NK-92 treated with Interleukin-12 subunit alpha and Interleukin-12 subunit beta, amount 100 ng/mL, for 24 hours (cell line): ENCODE data around the gene COPZ2.
A peak's percentile ranks its signal among the peaks of the same experiment; 100 is the strongest.
"Not testable (repeated sequence)": the region's sequence is repeated elsewhere in the genome, so short reads cannot be mapped to it uniquely, and the experiment has no call there.

Experiments
- DNase-seq: peaks from one replicate; lab custom pipeline; 2025; lab: John Stamatoyannopoulos, UW

The COPZ2 gene, protein sequence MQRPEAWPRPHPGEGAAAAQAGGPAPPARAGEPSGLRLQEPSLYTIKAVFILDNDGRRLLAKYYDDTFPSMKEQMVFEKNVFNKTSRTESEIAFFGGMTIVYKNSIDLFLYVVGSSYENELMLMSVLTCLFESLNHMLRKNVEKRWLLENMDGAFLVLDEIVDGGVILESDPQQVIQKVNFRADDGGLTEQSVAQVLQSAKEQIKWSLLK

DNA sequence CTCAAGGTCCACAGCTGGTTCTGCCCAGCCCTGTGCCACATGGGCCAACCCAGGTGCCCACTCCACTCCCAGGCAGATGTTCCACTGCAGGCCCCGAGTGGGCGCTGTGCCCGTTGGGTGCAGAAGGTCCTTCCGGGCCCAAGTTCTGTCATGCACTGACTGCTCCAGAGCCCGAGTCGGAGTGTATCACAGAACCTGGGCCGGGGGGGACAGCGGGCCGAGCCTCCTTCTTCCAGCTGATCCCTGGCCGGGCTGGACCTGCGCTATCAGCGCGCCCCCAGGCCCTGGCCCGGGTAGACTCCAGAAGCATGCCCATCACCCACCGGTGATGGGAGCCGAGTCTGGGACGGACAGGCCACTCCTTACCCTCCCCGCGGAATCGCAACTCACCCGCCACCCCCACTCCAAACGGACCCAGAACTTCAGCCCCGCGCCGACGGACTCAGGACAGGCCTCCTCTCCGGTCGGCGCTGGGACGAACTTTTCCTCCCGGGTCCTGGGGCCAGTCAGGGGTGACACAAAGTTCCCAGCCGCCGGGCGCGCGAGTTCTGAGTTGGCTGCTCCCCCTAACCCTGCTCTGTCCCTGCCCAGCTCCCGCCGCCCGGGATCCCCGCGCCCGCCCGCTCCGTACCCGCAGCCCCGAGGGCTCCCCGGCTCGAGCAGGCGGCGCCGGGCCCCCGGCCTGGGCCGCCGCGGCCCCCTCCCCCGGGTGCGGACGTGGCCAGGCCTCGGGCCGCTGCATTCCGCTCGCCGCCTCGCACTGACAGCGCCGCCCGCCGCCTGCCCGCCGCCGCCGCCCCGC is at the start of gene COPZ2:
Gene COPZ2 (minus strand): TSS at position 762 of the 802 bp plus-strand sequence. CDS start 20 bp downstream, at position 742.
- DNase-seq: no peak

DNA sequence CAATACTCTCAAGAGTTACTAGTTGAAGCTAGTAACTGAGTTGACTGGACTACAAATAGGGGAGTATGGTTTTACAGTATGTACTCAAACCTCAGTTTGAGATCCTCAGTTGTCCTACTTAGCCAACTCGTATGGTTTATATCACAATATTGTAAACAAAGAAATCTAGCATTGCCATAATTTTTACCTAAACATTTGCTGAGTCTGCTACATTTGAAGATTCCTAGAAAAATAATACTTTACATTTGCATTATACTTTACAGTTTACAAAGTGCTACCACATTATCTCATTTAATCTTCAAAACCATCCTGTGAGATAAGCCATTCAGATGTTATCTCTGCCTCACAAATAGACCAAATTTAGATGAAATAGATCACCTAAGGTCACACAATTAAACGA is 47.3 kb upstream of the COPZ2 start:
- no peak for DNase-seq

DNA sequence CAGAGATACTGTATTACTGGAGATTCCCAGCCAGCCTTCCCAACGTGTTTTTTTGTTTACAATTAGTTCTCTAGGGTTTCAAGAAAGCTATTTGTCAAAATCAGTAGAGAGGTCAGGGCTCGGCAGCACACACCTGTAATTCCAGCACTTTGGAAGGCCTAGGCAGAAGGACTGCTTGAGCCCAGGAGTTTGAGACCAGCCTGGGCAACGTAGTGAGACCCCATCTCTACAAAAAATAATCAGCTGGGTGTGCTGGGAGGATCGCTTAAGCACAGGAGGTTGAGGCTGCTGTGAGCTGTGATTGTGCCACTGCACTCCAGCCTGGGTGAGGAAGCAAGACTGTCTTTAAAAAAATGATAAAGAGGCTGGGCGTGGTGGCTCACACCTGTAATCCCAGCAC is 44.3 kb upstream of the COPZ2 start:
- no peak for DNase-seq

DNA sequence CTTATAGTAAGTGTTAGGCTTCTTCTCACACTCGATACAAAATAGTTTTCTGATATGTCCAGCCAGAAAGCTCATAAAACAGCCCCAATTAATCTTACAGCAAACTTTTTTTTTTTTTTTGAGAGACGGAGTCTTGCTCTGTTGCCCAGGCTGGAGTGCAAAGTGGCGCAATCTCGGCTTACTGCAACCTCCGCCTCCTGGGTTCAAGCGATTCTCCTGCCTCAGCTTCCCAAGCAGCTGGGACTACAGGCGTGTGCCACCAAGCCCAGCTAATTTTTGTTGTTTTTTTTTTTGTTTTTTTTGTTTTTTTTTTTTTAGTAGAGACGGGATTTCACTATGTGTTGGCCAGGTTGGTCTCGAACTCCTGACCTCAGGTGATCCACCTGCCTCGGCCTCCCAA is 39.6 kb upstream of the COPZ2 start:
- DNase-seq: not testable (repeated sequence)

DNA sequence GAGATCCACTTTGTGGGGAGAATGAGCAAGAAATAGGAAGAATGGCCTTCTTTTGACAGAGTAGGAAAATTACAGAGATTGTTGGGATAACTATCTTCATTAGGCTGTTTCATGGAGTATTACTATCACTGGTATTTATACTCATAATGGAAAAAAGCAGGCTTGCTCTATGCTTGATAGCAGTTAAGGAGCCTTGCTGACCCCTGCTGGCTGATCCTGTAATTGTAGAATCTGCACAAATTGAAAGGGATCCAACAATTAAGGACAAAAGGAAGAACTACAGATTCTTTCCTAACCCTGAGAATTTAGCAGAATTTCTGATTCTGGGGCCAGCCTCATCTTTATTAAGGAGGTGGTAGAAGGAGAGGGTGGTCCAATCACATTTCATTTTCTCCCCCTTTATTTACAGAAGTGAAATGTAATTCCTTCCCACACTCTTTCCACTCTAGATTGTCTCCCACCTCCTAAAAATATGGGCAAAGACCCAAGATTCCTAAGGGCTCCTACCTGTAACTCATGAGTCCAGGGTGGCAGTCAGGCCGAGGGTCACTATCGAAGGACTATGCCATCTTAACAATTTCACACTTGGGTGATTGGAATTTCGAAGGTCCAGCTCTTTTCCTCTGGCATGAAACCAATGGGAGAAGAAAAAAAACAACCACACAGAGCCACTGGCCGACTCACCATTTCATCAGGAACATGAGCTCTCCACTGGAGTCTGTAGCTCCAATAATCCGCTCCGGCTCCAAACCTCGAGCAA is 36.9 kb upstream of the COPZ2 start:
- DNase-seq: peak; percentile 36

DNA sequence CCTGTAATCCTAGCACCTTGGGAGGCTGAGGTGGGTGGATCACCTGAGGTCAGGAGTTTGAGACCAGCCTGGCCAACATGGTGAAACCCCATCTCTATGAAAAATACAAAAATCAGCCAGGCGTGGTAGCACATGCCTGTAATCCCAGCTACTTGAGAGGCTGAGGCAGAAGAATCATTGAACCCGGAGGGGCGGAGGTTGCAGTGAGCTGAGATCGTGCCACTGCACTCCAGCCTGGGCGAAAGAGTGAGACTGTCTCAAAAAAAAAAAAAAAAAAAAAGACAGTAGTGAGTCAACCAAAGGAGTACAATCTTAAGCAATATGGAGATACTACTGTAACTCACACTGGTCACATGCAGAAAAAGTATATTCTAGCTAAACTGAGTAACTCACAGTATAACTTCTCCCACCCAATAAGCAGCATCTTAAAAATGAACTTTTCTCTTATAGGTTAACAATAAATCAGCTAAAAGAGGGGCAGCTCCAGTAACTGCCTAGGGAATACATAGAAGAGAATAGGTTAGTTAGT is 36.0 kb upstream of the COPZ2 start:
- not testable (repeated sequence) for DNase-seq

DNA sequence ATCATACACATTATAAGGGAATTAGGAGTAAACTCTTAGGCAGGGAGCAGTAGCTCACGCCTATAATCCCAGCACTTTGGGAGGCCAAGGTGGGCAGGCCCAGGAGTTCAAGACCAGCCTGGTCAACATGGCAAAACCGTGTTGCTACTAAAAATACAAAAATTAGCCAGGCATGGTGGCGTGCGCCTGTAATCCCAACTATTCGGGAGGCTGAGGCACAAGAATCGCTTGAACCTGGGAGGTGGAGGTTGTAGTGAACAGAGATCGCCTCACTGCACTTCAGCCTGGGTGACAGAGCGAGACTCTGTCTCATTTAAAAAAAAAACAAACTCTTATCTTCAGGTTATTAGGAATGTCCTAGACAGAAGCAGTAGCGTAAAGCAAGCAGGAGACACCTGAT is 35.2 kb upstream of the COPZ2 start:
- not testable (repeated sequence) for DNase-seq

DNA sequence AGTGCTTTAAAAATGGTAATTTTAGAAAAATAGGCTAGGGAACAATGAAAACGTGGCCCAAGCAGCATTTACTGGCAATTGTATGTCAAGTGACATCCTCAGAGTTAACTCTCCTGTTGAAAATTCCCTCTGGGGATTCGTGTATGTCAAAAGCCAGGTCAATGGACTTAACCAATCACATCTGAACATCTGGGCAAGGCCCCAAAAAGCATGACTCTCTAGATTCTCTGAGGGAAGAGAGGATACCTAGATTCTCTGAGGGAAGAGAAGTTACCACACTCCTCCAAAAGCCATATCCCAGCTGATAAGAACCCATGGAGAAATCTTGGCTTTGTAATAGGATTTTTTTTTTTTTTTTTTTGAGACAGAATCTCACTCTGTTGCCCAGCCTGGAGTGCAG is 34.1 kb upstream of the COPZ2 start:
- no peak for DNase-seq

DNA sequence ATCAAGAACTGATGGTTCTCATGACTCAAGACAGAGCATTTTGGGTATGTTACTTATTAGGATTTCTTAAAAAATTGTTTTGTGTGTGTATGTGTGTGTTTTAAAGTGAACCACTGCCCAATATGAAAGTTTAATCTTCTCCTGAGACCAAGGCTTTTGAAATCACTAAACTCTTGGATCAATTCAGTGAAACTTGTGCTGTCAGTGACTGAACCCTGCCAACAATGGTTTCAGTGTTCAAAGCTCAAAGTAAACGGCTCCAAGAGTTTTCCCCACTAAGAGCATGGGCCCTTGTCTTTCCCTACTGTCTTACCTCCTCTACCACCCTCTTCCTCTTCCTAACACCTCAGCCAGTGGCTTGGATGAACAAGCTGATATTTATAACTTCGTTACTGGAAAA is 32.6 kb upstream of the COPZ2 start:
- no peak for DNase-seq

DNA sequence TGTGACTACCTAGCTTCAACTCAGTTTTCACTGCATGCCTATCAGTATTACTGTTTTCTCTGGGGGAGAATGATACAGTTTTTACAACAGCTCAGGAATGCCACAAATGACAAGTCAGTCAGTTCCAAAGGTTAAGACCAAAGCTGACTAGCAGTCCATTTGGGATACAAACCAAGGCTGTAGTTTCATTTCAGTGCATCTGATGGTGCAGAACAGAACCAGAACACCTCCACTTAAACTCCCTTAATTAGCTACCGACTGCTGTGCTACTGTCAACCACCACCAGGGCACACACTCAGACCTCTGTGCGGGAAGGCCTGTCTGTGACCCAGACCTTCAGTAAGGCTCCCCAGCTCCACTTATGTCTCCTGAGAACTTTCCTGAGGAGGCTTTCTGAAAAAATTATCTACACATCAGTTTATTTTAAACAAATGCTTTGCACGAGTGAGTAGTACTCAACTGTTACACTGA is 30.9 kb upstream of the COPZ2 start:
- no peak for DNase-seq

DNA sequence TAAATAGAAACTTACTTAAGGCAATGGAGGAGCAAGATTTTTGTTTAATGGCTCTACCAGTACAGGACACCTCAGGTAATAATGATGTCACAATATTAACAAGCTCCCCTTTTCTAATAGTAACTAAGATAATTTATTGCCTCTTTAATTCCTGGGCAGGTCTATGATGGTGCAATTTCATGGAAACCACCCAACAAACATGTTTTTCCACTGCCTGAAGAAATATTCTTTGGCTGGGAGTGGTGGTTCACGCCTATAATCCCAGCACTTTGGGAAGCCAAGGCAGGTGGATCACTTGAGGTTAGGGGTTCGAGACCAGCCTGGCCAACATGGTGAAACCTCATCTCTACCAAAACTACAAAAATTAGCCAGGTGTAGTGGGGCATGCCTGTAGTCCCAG is 30.2 kb upstream of the COPZ2 start:
- DNase-seq: not testable (repeated sequence)

DNA sequence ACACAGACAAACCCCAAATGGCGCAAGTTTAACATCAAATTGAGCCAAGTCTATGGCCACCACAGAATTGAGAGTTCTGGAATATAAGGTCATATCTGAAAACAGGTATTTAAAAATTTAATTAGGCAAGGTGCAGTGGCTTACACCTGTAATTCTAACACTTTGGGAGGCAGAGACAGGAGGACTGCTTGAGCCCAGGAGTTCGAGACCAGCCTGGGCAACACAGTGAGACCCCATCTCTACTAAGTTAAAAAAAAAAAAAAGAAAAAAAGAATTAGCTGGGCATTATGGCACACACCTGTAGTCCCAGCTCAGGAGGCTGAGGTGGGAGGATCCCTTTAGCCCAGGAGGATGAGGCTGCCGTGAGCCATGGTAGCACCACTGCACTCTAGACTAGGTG is 29.6 kb upstream of the COPZ2 start:
- no peak for DNase-seq

DNA sequence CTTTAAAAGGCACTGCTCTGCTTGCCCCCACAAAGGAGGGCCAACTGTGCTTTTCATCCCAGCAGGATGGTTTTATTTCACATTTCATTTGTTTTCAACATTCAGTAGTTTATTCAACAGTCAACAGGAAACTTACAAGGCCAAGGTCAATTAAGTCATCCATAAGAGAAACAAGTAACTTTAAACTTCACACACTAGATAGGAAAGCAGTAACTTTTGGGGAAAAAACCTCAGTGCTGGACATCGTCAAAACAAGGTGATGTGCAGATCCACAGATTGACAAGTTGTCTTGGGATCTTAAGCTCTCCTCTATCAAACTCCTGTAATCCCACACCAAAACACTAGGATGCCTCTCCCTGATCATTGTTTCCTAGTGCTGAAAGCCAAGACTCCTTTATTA is 29.1 kb upstream of the COPZ2 start:
- no peak for DNase-seq

DNA sequence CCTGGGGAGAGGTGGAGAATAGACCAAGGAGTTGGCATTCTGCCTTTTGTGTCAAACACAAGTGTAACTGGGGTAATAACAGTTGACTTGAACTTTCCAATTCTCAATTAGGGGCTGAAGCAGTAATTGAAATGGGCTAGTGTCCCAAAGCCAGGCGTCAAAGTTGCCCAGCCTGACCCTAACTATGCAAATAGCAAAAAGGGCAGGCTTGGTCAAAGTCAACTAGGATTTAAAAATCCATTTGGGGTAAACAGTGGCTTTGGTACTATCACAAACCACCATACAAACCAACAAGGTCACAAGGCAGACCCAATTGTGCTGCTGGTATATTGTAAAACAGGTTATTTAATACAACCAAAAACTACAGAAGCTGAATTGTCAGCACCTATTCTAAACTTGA is 28.6 kb upstream of the COPZ2 start:
- no peak for DNase-seq

DNA sequence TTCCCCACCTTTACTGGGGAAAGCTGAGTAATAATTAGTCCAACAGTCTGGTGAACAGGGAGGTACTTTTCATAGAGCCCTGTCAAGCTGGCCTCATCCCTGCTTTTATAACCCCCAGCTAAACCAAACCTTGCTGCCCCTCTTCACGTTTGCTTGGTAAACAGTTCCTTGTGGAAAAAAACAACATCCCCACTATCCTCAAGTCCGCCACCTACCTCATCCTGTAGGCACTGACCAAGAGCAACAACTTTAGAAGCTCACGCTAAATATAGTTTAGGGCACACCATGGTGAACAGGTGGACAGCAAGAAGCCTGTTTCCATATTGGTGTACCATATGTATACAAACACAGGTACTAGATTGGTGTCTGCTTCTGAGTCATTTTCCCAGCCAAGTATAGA is 27.0 kb upstream of the COPZ2 start:
- no peak for DNase-seq

DNA sequence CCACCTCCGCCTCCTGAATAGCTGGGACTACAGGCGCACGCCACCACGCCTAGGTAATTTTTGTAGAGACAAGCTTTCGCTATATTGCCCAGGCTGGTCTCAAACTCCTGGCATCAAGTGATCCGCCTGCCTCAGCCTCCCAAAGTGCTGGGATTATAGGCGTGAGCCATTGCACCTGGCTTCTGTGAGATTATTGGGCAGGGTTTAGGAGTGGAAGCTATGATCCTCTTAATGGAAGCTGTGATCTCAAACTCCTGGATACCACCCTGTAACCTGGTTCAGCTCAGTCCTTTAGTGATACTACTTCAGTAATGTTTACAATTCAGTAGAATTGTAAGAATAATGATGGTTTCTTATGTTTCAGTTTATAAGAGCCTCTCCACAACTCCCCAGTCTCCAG is 24.7 kb upstream of the COPZ2 start:
- DNase-seq: no peak

DNA sequence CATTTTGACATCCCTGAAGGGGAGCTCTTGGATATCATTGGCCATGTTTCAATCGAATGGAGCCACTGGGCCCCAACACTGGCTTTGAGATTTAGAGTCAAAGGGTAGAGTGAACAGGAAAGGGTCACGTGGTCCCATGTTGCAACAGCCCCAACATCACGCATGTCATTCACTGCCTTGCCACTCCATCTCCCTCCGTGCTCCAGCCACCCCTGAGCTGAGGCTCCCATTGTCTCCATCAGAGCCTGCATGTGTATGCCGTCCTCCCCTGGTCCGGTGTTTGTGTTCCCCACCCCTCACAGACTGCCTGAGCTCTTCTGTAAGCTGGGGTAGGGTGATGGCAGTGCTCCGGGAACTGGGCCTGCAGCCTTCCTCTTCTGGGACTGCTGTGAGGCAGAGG is 22.7 kb upstream of the COPZ2 start:
- no peak for DNase-seq

DNA sequence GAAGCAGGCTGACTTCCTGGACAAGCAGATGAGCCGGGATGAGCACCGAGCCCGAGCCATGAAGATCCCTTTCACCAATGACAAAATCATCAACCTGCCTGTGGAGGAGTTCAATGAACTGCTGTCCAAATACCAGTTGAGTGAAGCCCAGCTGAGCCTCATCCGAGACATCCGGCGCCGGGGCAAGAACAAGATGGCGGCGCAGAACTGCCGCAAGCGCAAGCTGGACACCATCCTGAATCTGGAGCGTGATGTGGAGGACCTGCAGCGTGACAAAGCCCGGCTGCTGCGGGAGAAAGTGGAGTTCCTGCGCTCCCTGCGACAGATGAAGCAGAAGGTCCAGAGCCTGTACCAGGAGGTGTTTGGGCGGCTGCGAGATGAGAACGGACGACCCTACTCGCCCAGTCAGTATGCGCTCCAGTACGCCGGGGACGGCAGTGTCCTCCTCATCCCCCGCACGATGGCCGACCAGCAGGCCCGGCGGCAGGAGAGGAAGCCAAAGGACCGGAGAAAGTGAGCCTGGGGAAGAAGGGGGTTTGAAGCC is 21.6 kb upstream of the COPZ2 start:
- DNase-seq: no peak

DNA sequence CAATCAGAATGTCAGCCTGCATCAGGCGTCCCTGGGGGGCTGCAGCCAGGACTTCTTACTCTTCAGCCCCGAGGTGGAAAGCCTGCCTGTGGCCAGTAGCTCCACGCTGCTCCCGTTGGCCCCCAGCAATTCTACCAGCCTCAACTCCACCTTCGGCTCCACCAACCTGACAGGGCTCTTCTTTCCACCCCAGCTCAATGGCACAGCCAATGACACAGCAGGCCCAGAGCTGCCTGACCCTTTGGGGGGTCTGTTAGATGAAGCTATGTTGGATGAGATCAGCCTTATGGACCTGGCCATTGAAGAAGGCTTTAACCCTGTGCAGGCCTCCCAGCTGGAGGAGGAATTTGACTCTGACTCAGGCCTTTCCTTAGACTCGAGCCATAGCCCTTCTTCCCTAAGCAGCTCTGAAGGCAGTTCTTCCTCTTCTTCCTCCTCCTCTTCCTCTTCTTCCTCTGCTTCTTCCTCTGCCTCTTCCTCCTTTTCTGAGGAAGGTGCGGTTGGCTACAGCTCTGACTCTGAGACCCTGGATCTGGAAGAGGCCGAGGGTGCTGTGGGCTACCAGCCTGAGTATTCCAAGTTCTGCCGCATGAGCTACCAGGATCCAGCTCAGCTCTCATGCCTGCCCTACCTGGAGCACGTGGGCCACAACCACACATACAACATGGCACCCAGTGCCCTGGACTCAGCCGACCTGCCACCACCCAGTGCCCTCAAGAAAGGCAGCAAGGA is 21.0 kb upstream of the COPZ2 start:
- no peak for DNase-seq

DNA sequence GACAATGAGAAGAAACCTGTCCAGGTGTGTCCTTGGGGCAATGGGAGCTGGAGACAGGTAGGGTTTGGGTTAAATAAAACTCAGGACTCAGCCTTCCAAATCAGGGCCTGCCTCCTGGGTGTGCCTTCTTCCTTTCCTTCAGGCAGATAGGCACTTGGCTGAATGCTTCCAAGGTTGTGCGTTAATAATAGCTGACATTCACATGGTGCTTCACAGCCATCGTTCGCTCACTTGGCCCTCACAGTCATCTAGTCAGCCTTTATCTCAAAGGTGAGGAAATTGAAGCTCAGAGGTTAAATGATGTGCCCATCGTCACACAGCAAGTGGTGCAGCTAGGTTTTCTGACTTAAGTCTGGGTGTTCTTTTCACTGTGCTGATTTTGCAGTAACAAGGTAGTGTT is 20.0 kb upstream of the COPZ2 start:
- DNase-seq: no peak

DNA sequence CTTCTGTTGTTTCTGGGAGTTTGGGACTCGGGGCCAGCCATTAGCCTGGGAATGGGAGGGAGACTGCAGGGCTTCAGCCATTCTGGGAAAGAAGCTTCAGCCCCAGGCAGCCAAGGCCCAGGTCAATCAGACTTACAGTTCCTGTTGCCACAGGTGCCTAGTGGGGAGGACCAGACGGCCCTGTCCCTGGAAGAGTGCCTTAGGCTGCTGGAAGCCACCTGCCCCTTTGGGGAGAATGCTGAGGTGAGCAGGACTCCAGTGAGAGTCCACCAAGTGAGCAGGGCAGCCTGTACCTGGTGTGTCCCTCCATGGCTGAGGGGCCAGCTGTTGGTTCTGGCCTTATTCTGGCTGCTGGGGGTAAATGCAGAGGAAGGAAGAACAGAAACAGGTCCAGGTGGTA is 19.3 kb upstream of the COPZ2 start:
- no peak for DNase-seq
